Astrocyte (in vitro differentiated cells and primary cell): Measurements from ENCODE around the gene PLEKHM3.

Source experiments
- CTCF ChIP-seq: IDR thresholded peaks from 2 replicates; pipeline ENCODE4 v1.5.1; 2011; ENCODE audit warnings: low read depth, mild to moderate bottlenecking, inconsistent platforms, low read length, moderate library complexity; ENCODE audit not compliant: insufficient read depth
- EZH2 ChIP-seq: IDR thresholded peaks from 2 replicates; pipeline ENCODE4 v1.6.1; 2012; ENCODE audit warnings: mild to moderate bottlenecking, low read length, inconsistent platforms; ENCODE audit not compliant: insufficient read depth

- TF ChIP-seq CTCF (no peak), EZH2 (no peak)
Observed at GRCh38 chr2:207935121-207935990, 90.0 kb downstream of the PLEKHM3 start.
